ENCODE results near the gene KLHL40.

The KLHL40 gene

GRCh38 chr3:42664438-42664803 lies 20.9 kb upstream of the KLHL40 start:
- no peaks in the 10 kb centered on the region for H3K36me3 ChIP-seq (ENCODE audit: insufficient read depth, low read length)
- no peak overlapping the region for H3K4me3 ChIP-seq
- H3K9me3 ChIP-seq (ENCODE audit: low read depth, low read length) = no peaks in the 10 kb centered on the region
- no peak overlapping the region for H3K27ac ChIP-seq
- DNase-seq (ENCODE audit: low read depth, low spot score) = no peak
- no peak for TF ChIP-seq EZH2 (IDR thresholded peaks at IDR 0.05)
- TF ChIP-seq FOXP2 (optimal IDR thresholded peaks at IDR 0.05; ENCODE audit: control extremely low read depth, extremely low read length, insufficient read depth) = no peak
- no peak for TF ChIP-seq POLR2AphosphoS5 (IDR thresholded peaks at IDR 0.05; ENCODE audit: borderline replicate concordance, low read depth, low read length)
- H3K9ac ChIP-seq (ENCODE audit: insufficient read length) = no peak overlapping the region

DNA sequence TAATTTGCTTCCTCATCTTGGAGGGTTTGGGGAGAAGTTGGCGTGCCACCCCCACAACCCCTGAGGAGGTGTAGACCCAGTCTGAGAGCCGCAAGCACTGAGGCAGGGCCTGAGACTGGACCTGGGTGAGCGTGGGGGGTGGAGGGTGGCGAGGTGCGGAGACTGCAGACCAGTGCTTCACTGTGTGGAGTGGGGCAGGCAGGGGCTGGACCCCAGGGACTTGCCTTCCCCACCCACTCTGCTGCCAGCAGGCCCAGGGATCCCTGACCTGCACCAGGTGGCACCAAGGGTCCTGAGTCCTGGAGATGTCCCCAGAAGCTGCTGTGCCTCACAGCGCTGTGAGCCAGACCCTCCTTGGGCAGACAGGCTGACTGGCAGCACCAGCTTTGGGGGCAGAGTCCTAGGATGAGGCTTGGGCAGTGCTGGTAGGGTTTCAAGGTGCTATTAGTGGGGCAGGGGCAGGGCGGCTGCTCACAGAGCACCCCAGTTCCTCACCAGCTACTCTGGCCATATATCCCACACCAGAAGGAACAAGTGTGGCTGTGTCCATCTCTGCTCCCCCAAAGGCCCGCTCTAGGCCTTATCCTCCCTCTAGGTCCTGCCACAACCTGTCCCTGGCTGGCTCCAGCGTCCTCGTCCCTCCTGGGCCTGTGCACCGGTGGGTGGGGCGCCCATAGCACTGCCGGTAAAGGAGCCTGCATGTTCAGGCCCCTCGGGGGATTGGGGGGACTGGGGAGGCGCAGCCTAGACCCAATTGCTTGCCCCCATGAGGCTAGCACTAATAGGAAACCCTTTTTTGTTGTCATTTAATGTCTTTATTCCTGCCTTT lies 20.1 kb upstream of the KLHL40 start:
- Histone ChIP-seq H3K27ac (no peak overlapping the region), H3K9ac (ENCODE audit: insufficient read length) (no peak overlapping the region), H3K9me3 (ENCODE audit: low read depth, low read length) (no peaks in the 10 kb centered on the region), H3K36me3 (ENCODE audit: insufficient read depth, low read length) (no peaks in the 10 kb centered on the region), H3K4me3 (no peak overlapping the region)
- TF ChIP-seq EZH2 (IDR thresholded peaks at IDR 0.05) (no peak), POLR2AphosphoS5 (IDR thresholded peaks at IDR 0.05; ENCODE audit: borderline replicate concordance, low read depth, low read length) (peak; percentile 5; the same call in 1 of the 2 replicates)
- DNase-seq (ENCODE audit: low read depth, low spot score) = no peak

- no peak overlapping the region for H3K9ac ChIP-seq (ENCODE audit: insufficient read length)
- TF ChIP-seq EZH2 (IDR thresholded peaks at IDR 0.05) = no peak
- TF ChIP-seq FOXP2 (optimal IDR thresholded peaks at IDR 0.05; ENCODE audit: control extremely low read depth, extremely low read length, insufficient read depth) = no peak
- no peak for TF ChIP-seq POLR2AphosphoS5 (IDR thresholded peaks at IDR 0.05; ENCODE audit: borderline replicate concordance, low read depth, low read length)
- no peak overlapping the region for H3K4me3 ChIP-seq
- no peaks in the 10 kb centered on the region for H3K9me3 ChIP-seq (ENCODE audit: low read depth, low read length)
- no peaks in the 10 kb centered on the region for H3K36me3 ChIP-seq (ENCODE audit: insufficient read depth, low read length)
- no peak overlapping the region for H3K27ac ChIP-seq
- no peak for DNase-seq (ENCODE audit: low read depth, low spot score)
These were observed 19.3 kb upstream of the KLHL40 start for GRCh38 chr3:42666022-42666421.

DNA sequence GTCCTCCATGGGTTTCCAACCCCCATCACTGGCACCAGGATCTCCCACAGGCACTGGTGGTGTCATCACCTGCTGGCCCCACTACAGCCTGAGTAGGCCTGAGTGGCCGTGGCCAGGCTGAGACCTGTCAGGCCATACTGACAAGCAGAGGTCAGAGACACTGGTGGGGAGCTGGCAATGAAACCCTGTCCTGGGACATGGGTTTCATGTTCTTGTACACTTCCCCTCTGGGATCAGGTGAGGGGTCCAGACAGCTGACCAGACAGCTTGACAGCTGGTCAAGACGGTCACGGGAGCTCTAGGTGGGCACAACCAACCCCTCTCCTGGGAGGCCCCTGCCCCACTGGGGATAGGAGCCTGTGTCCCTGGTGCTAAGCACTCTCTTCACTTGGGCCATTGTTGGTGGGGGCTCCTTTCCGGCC lies 18.7 kb upstream of the KLHL40 start:
- no peak for TF ChIP-seq EZH2 (IDR thresholded peaks at IDR 0.05)
- TF ChIP-seq FOXP2 (optimal IDR thresholded peaks at IDR 0.05; ENCODE audit: control extremely low read depth, extremely low read length, insufficient read depth) = no peak
- no peak for TF ChIP-seq POLR2AphosphoS5 (IDR thresholded peaks at IDR 0.05; ENCODE audit: borderline replicate concordance, low read depth, low read length)
- no peaks in the 10 kb centered on the region for H3K9me3 ChIP-seq (ENCODE audit: low read depth, low read length)
- H3K9ac ChIP-seq (ENCODE audit: insufficient read length) = no peak overlapping the region
- no peak overlapping the region for H3K27ac ChIP-seq
- no peak overlapping the region for H3K4me3 ChIP-seq
- DNase-seq (ENCODE audit: low read depth, low spot score) = no peak
- no peaks in the 10 kb centered on the region for H3K36me3 ChIP-seq (ENCODE audit: insufficient read depth, low read length)

DNA sequence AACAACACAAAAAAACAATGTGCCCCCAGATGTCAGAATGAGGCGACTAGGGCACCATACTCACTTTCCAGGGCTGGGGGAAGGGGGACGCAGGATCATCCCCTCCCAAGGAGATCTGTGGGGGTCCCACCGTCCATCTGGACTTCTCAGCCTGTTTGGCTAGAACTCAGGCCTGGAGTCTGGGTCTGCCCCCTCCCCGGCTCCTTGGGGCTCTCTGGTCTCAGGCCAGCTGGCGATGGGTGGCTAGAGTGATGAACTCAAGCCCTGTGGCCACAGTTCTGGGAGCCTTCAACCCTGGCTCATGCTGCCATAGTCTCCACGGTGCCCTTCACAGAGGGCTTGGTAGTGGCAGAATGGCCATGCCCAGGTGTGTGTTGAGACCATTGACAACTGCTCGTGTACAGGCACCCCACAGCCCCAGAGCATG lies 18.2 kb upstream of the KLHL40 start:
- TF ChIP-seq FOXP2 (optimal IDR thresholded peaks at IDR 0.05; ENCODE audit: control extremely low read depth, extremely low read length, insufficient read depth) (no peak), EZH2 (IDR thresholded peaks at IDR 0.05) (no peak), POLR2AphosphoS5 (IDR thresholded peaks at IDR 0.05; ENCODE audit: borderline replicate concordance, low read depth, low read length) (no peak)

GRCh38 chr3:42667523-42668412 lies 17.6 kb upstream of the KLHL40 start:
- Histone ChIP-seq H3K27ac (no peak overlapping the region), H3K36me3 (ENCODE audit: insufficient read depth, low read length) (no peaks in the 10 kb centered on the region), H3K4me3 (no peak overlapping the region), H3K9me3 (ENCODE audit: low read depth, low read length) (no peaks in the 10 kb centered on the region), H3K9ac (ENCODE audit: insufficient read length) (no peak overlapping the region)
- DNase-seq (ENCODE audit: low read depth, low spot score) = no peak
- TF ChIP-seq POLR2AphosphoS5 (IDR thresholded peaks at IDR 0.05; ENCODE audit: borderline replicate concordance, low read depth, low read length) (no peak), EZH2 (IDR thresholded peaks at IDR 0.05) (no peak), FOXP2 (optimal IDR thresholded peaks at IDR 0.05; ENCODE audit: control extremely low read depth, extremely low read length, insufficient read depth) (no peak)

More for the DNA sequence above, 18.2 kb upstream of the KLHL40 start:
- no peak overlapping the region for H3K4me3 ChIP-seq
- no peaks in the 10 kb centered on the region for H3K36me3 ChIP-seq (ENCODE audit: insufficient read depth, low read length)
- H3K9me3 ChIP-seq (ENCODE audit: low read depth, low read length) = no peaks in the 10 kb centered on the region
- H3K27ac ChIP-seq = no peak overlapping the region
- H3K9ac ChIP-seq (ENCODE audit: insufficient read length) = no peak overlapping the region
- DNase-seq (ENCODE audit: low read depth, low spot score) = no peak

- no peak for DNase-seq (ENCODE audit: low read depth, low spot score)
- no peak overlapping the region for H3K27ac ChIP-seq
- no peaks in the 10 kb centered on the region for H3K9me3 ChIP-seq (ENCODE audit: low read depth, low read length)
- TF ChIP-seq POLR2AphosphoS5 (IDR thresholded peaks at IDR 0.05; ENCODE audit: borderline replicate concordance, low read depth, low read length) (no peak), FOXP2 (optimal IDR thresholded peaks at IDR 0.05; ENCODE audit: control extremely low read depth, extremely low read length, insufficient read depth) (no peak), EZH2 (IDR thresholded peaks at IDR 0.05) (no peak)
- H3K36me3 ChIP-seq (ENCODE audit: insufficient read depth, low read length) = no peaks in the 10 kb centered on the region
- H3K4me3 ChIP-seq = no peak overlapping the region
- H3K9ac ChIP-seq (ENCODE audit: insufficient read length) = no peak overlapping the region
These were observed 16.9 kb upstream of the KLHL40 start for GRCh38 chr3:42668413-42668760.

GRCh38 chr3:42668793-42669217 lies 16.5 kb upstream of the KLHL40 start:
- Histone ChIP-seq H3K36me3 (ENCODE audit: insufficient read depth, low read length) (no peaks in the 10 kb centered on the region), H3K9me3 (ENCODE audit: low read depth, low read length) (no peaks in the 10 kb centered on the region), H3K4me3 (no peak overlapping the region), H3K9ac (ENCODE audit: insufficient read length) (no peak overlapping the region), H3K27ac (no peak overlapping the region)
- no peak for DNase-seq (ENCODE audit: low read depth, low spot score)
- no peak for TF ChIP-seq EZH2 (IDR thresholded peaks at IDR 0.05)
- no peak for TF ChIP-seq FOXP2 (optimal IDR thresholded peaks at IDR 0.05; ENCODE audit: control extremely low read depth, extremely low read length, insufficient read depth)
- TF ChIP-seq POLR2AphosphoS5 (IDR thresholded peaks at IDR 0.05; ENCODE audit: borderline replicate concordance, low read depth, low read length) = no peak
